DMS 273 treated with DMSO at 0.1 percent for 48 hours (cell line): ENCODE data around the gene SPACA4.
A peak's percentile ranks its signal among the peaks of the same experiment; 100 is the strongest.
"Not testable (repeated sequence)": the region's sequence is repeated elsewhere in the genome, so short reads cannot be mapped to it uniquely, and the experiment has no call there.

ENCODE experiments used
- DNase-seq: peaks from one replicate; lab custom pipeline; 2025; lab: John Stamatoyannopoulos, UW

SPACA4 gene, protein sequence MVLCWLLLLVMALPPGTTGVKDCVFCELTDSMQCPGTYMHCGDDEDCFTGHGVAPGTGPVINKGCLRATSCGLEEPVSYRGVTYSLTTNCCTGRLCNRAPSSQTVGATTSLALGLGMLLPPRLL

DNA sequence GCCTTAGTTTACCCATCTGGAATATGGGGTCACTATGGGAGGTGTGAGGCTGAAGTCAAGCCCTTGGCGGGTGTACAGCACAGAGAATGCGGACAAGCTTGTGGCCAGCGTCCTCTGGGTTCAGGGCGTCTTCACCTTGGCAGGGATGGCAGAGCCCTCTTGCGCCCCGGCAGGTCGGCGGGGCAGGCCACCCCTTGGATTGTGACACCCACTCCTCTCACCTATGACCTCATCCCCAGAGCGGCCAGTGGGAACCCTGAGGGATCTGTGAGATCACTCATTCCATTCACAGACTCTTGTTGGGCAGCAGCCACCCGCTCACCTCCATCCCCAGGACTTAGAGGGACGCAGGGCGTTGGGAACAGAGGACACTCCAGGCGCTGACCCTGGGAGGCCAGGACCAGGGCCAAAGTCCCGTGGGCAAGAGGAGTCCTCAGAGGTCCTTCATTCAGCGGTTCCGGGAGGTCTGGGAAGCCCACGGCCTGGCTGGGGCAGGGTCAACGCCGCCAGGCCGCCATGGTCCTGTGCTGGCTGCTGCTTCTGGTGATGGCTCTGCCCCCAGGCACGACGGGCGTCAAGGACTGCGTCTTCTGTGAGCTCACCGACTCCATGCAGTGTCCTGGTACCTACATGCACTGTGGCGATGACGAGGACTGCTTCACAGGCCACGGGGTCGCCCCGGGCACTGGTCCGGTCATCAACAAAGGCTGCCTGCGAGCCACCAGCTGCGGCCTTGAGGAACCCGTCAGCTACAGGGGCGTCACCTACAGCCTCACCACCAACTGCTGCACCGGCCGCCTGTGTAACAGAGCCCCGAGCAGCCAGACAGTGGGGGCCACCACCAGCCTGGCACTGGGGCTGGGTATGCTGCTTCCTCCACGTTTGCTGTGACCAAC is at the start of gene SPACA4:
TSS of gene SPACA4 (plus strand) at position 280 of the 896 bp plus-strand sequence. CDS start at position 517, 237 bp downstream.
- DNase-seq, result no peak

DNA sequence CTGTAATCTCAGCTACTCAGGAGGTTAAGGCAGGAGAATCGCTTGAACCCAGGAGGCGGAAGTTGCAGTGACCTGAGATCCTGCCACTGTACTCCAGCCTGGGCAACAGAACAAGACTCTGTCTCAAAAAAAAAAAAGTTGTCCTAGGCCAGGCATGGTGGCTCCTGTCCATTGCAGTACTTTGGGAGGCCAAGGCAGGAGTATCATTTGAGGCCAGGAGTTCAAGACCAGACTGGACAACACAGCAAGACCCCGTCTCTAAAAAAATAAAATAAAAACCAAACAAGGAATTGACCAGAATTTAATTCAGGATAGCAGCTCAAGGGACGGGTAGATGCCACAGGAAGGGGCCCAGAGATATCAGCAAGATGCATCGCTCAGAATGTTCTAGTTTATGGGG is 49.7 kb upstream of the SPACA4 start:
- DNase-seq, result no peak

DNA sequence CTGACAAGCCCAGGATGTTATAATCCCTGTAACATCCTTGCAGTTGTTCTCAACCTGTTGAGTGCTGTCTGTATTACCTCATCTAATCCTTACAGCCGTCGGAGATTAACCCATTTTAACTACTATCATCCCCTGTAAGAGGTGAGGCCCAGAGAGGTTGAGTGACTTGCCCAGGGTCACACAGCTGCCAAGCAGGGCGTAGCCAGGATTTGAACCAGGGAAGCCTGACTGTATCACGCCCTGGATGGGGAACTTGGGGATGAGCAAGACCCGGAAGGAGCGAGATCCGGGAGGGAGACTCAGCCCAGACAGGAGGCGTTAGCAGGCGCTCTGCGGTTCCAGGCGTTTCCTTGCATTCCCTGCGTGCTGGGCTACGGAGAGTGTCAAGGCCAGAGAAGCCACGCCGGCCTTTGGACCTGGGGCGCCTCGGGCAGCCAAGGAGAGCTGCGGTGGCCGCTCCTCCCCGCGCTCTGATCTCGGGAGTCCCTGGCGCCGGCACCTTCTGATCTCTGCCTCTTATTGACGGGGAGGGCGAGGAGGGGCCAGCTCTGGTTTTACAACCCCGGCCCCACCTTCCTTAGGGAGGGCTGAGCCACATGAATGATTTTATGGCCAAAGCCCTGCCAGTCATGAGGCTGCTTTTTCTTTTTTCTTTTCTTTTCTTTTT is 48.4 kb upstream of the SPACA4 start:
- DNase-seq, result no peak

DNA sequence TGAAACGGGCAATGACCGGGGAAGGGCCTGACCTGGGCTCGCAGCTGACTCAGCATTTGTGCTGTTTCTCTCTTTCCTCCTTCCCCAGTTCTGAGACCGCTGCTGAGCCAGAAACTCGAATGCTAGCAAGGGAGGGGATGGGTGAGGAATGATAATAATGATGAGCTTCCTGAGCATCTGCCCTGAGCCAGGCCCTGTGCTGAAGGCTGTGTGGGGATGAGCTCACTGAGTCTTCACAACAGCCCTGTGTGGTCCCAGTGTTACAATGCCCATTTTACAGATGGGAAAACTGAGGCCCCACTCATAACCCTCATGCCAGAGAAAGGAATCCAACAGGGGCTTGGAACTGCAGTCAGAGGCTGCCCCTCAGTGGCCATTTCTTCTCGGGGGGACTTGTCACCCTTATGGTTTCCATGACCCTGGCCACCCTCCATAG is 46.4 kb upstream of the SPACA4 start:
- no peak for DNase-seq

DNA sequence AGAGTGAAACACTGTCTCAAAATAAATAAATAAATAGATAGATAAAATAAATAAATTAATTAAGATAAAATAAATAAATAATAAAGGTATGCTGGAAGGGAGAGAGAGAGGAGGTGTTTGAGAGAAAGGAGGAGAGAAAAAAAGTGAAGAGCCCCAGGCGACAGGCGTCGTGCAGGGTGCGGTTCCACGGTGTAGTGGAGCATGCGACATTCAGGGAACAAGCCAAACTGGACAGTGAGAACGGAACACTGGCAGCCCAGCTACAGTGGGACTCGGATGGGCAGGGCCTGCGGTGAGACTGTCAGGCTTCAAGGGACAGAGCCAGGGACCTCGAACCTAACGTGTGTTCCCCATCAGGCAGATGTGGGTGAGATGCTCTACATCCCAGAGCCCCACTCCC is 45.1 kb upstream of the SPACA4 start:
- DNase-seq, result no peak

DNA sequence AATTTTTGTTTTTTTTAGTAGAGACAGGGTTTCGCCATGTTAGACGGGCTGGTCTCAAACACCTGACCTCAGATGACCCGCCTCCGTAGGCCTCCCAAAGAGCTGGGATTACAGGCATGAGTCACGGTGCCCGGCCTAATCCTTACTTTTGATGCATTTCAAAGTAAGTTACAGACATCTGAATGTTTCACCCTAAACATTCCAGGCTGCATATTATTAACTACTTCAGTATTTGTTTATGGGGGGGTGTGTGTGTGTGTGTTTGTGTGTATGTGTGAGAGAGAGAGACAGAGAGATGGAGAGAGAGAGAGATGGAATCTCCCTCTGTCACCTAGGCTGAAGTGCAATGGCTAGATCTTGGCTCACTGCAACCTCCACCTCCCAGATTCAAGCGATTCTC is 41.5 kb upstream of the SPACA4 start:
- DNase-seq, result no peak

DNA sequence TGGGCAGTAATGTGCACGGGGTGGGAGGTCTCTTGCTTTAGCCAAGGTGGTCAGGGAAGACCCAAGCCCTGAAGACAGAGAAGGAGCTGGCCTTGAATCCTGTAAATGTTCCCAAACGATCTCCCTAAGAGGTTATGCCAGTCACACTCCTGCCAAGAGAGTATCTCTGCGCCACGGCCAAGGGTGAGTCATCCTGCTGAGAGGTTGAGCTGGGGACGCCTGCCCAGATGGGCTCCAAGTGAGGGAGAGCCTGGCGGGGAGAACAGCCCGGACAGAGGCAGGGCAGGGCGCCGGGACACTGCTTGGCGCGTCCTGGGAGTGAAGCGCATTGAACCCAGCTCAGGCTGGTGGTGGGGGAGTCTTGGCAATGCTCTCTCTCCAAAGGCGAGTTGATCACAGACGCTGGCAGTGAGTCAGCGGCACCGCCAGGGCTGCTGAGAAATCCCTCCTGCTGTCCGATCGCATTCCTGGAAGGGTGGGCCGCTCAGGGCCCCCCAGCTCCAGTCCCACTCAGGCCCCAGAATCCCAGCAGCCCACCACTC is 38.1 kb upstream of the SPACA4 start:
- peak; percentile 81 for DNase-seq

DNA sequence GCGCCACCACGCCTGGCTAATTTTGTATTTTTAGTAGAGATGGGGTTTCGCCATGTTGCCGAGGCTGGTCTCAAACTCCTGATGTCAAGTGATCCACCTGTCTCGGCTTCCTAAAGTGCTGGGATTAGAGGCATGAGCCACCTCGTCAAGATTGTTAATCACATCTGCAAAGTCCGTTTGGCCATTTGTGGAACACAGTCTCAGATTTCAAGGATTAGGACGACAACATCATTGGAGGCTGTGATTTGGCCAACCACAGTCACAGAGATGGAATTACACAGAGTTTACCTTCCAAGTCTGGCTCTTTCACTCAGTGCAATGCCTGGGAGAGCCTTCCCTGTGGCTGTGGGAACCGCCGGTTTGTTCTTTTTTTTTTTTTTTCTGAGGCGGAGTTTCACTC is 36.7 kb upstream of the SPACA4 start:
- DNase-seq, result no peak

DNA sequence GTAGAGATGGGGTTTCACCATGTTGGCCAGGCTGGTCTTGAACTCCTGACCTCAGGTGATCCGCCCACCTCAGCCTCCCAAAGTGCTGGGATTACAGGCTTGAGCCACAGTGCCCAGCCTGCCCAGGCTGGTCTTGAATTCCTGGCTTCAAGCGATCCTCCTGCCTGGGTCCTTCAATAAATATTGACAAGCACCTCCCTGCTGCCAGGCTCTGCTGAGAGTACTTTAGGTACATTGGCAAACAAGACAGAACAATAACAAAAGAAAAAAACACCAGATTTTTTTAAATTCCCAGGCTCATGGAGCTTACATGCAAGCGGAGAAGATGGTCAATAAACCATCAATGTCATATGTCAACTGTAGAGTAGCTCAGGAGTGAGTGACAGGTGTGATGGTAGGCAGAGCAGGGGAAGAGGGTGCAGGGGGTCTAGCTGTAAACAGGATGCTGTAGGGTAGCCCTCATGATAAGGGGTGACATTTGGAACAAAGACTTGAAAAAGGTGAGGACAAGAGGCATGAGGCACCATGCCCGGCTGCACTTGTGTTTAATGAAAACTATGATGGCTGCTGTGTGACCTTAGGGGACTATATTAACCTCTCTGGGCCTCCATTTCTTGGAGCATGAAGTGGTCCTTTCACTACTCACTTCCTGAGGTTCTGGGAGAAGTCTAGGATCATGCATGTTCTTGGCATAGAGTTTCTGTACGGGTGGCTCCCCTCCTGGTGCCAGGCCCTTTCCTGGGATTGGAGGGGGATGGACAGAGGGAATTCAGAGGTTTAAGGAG is 35.0 kb upstream of the SPACA4 start:
- no peak for DNase-seq

DNA sequence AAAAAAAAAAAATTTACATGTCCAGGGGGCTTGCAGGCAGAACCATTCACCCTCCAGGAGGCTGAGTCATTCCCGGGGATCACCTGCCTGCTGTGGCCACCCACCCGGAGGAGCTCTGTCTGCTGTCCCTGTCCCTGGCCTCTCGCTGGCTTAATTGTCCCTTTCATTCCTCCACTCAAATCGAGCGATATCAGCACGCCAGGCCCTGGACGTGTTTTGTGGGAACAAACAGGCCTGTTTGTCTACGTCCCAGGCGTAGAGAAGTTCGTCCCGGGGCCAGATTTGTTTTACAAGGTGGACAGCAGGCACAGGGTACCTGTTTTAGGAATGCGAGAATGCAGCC is 33.4 kb upstream of the SPACA4 start:
- no peak for DNase-seq

DNA sequence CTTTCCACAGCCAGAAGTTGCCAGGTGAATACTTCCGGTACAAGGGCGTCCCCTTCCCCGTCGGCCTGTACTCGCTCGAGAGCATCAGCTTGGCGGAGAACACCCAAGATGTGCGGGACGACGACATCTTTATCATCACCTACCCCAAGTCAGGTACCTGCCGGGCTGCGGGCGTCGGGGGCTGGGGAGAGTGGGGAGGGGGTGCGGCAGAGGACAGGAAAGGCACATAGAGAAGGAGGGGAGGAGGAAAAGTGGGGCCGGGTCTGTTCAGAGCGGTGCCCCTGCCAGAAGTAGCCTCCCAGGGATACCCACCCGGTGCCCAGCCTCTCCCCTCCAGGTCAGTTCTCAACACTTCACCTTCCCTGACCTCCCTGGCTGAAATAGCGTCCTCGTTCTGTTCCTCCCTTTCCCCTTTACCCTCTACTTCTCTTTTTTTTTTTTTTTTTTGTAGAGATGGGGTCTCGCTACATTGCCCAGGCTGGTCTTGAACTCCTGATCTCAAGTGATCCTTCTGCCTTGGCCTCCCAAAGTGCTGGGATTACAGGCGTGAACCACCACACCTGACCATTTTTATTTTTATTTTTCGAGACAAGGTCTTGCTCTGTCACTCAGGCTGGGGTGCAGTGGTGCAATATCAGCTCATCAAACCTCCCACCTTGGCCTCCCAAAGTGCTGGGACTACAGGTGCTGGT is 30.5 kb upstream of the SPACA4 start:
- DNase-seq, result no peak

DNA sequence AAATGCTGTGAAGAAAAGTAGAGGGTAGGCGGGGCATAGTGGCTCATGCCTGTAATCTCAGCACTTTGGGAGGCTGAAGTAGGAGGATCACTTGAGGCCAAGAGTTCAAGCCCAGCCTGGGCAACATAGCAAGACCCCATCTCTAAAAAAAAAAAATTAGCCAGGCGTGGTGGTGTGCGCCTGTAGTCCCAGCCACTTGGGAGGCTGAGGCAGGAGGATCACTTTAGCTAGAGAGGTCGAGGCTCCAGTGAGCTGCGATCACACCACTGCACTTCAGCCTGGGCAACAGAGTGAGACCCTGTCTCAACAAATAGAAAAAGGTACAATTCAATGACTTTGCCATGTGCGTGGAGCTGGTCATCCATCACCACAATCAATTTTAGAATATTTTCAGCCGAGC is 28.6 kb upstream of the SPACA4 start:
- DNase-seq, result not testable (repeated sequence)

DNA sequence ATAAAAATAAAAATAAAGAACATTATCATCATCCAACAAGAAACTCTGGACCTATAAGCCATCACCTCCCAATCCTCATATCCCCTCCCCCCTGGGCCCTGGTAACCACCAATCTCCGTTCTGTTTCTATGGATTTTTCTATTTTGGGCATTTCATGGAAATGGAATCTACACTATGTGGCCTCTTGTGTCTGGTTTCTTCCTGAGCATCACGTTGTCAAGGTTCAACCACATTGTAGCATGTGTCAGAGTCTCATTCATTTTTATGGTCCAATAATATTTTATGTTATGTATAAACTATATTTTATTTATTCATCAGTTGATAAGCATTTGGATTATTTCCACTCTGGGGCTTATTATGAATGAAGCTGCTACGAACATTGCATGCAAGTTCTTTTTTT is 27.7 kb upstream of the SPACA4 start:
- no peak for DNase-seq

DNA sequence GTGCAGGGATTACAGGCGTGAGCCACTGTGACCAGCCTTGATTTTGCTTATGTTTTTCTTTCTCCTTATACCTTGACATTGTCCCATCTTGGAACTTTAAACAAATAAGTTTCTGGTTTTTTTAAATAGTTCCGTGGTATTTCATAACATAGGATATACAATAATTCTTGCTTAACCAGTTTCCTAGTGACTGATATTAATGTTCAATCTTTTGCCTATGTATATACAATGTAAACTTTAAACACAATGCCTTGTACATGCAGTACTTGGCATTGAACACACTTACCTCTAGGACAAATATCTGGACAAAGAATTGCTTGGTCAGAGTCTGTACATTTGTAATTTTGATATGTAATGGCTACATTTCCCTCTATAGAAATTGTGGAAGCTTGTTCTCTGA is 24.4 kb upstream of the SPACA4 start:
- no peak for DNase-seq

DNA sequence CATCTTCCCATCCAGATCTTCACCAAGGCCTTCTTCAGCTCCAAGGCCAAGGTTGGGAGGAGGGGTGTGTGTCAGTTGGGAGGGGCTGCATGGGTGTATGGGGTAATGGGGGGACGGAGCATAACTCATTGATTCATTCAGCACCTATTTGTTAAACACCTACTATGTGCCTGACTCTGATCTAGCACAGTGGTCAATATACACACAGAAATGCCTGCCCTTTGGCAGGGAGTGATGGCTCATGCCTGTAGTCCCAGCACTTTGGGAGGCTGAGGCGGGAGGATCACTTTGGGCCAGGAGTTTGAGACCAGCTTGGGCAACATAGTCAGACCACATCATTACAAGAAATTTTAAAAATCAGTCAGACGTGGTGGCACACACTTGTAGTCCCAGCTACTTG is 19.2 kb upstream of the SPACA4 start:
- no peak for DNase-seq

DNA sequence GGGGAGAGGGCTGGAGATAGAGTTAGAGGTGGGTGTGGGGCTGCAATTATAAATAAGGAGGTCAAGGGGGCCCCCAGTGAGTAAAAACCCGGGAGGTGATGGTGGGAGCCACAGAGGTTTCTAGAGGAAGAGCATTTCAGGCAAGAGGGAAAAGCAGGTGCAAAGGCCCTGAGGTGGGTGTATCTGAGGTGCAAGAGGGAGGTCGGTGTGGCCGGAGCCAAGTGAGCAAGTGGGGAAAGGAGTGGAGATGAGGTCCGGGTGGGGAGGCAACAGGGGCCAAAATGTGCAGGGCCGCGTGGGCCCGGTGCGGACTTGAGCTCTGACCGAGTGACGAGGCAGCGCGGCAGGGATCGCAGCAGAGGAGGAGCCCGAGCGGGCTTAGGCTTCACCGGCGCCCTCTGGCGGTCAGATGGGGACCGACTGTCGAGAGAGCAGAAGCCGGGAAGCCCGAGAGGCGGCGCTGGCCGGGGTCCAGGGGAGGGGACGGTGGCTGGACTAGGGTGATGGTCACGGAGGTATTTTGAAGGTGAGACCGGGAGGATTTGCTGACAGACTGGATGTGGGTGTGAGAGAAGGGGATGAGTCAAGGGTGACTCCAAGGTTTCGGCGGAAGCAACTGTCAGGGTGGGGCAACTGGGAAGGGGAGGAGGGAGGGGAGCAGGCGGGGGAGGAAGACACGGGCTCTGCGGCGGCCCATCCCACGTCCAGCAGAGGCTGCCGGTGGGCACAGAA is 17.7 kb upstream of the SPACA4 start:
- peak; percentile 30 for DNase-seq

DNA sequence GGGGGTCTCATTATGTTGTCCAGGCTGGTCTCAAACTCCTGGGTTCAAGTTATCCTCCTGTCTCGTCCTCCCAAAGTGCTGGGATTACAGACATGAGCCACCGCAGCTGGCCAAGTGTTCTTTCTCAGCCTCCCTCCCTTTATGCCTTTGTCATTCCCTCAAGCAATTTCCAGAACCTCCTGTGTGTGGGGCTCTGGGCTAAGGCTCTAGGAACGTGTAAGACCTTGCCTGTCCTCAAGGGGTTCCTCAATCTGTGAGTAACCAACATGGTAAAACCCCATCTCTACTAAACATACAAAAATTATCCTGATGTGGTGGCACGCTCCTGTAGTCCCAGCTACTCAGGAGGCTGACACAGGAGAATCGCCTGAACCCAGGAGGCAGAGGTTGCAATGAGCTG is 15.5 kb upstream of the SPACA4 start:
- DNase-seq, result no peak

DNA sequence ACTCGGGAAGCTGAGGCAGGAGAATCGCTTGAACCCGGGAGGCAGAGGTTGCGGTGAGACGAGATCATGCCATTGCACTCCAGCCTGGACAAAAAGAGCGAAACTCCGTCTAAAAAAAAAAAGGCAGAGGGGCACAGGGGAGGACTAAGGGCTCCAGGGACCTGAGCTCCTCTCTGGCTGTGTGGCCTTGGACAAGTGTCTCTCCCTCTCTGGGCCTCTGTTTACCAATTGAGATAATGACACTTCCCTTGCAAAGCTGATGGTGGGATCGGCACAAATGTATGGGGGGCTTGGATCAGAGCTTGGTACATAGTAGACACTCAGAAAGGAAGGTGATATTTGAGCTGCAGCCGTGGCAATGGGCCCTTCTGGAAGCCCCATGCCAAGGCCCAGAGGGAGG is 11.4 kb upstream of the SPACA4 start:
- DNase-seq, result no peak

DNA sequence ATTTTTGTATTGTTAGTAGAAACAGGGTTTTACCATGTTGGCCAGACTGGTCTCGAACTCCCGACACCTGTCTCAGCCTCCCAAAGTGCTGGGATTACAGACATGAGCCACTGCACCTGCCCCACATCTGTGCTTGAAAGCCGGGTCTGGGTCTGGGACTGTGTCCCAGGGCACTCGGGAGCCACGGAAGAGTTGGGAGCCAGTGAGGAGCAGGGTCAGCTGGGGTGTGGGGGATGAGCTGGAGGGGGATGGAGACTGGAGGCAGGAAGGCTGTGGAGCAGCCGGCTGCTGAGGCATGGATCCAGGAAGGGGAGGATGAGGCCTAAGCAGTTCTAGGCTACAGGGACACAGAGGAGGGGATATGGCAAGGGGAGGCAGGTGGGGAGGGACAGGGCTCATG is 10.7 kb upstream of the SPACA4 start:
- no peak for DNase-seq

DNA sequence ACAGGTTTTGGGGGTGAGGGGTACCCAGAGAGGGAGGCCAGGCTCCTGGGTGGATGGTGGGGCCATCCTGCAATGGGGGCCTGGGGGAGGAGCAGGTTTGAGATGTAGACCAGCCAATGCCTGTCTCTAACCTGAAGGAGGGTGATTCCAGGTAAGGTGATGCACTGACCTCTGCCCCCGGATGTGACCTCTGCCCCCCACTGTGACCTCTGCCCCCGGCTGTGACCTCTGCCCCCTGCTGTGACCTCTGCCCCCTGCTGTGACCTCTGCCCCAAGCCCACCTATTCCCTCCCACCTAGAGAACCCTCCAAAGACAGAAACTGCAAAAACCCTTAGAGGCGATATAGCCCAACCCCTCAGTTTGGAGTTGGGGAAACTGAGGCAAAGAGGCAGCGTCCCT is 10.3 kb upstream of the SPACA4 start:
- no peak for DNase-seq
